ENCODE results near the gene ABCA4. TPM values are rescaled to one million over a fixed set of nuclear protein-coding genes. Genes with fewer than 3 reads are reported as not detected.

ABCA4 gene
- total RNA-seq, 1 experiment from 2014 or later = not detected

DNA sequence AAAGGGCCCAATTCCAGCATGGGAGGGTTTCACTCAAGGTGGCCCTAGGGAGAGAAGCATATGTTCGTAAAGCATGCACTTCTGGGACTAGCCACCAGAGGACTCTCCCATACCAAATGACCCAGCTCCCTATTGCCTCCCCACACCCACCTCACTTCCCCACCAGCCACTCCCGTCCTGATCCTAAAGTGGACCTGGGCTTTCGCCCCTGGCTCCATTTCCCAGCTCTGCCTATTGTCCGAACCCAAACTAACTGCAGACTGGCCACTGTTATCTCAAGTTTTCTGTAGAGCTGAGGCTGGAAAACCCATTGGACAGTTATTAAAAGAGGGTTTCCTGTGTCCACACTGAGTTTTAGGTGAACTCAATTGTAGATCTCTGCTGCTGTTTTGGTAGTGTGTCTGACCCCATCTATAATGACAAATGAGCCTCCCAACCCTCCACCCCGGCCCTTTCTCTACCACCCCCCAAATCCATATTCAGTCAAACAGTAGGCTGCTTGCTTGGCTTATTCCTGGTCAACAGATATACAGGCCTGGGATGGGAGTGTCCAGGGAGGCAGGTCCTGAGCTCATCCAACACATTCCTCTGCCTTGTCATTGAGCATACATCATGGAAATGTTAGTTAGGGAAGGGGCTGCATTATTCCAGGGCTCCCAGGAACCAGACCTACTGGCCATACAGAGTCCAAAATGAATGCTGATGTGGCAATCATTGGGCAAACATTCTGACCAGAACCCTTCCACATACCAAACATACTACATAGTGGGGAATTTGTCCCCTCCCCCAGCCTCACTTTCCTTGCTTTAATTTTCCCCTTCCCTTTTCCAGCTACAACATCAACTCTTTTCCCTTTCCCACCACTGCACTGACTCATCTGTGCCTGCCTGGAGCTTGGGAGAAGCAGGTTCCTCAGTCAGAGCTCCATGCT is 59.2 kb downstream of the ABCA4 start:
- H3K4me3 Mint-ChIP-seq (ENCODE audit: unreplicated experiment) = no peak overlapping the region
- H3K27ac Mint-ChIP-seq (ENCODE audit: low read depth, unreplicated experiment) = no peak overlapping the region
- TF ChIP-seq, protein P1, sequence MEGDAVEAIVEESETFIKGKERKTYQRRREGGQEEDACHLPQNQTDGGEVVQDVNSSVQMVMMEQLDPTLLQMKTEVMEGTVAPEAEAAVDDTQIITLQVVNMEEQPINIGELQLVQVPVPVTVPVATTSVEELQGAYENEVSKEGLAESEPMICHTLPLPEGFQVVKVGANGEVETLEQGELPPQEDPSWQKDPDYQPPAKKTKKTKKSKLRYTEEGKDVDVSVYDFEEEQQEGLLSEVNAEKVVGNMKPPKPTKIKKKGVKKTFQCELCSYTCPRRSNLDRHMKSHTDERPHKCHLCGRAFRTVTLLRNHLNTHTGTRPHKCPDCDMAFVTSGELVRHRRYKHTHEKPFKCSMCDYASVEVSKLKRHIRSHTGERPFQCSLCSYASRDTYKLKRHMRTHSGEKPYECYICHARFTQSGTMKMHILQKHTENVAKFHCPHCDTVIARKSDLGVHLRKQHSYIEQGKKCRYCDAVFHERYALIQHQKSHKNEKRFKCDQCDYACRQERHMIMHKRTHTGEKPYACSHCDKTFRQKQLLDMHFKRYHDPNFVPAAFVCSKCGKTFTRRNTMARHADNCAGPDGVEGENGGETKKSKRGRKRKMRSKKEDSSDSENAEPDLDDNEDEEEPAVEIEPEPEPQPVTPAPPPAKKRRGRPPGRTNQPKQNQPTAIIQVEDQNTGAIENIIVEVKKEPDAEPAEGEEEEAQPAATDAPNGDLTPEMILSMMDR (IDR thresholded peaks at IDR 0.05; ENCODE audit: unreplicated experiment) = peak; percentile 87
- POLR2A ChIA-PET = interaction anchor here (0.6 to 1.8 kb wide), 9 partner anchors 11 to 755 kb away, joined by 3 to 13 read pairs (median 4); partner anchors contain the start of gene ARHGAP29
- no TSS peak for BruUV-seq (replicated peaks)
- no peaks in the 10 kb centered on the region for H3K36me3 Mint-ChIP-seq (ENCODE audit: insufficient read depth, unreplicated experiment)
- peak; percentile 76 for DNase-seq (ENCODE audit: unreplicated experiment)
- no peaks in the 10 kb centered on the region for H3K9me3 Mint-ChIP-seq (ENCODE audit: unreplicated experiment)
- intact Hi-C loops (cut with micrococcal nuclease) = loop anchor here (1.0 to 10.0 kb wide), 6 partner anchors 16 to 402 kb away; partner anchors contain the start of gene ARHGAP29
- H3K4me1 Mint-ChIP-seq (ENCODE audit: insufficient read depth, unreplicated experiment) = peaks cover 5% of the 10 kb centered on the region
- no peaks in the 10 kb centered on the region for H3K27me3 Mint-ChIP-seq (ENCODE audit: insufficient read depth, unreplicated experiment)
- CTCF ChIA-PET = interaction anchor here (0.6 to 9.5 kb wide), 46 partner anchors 9 to 890 kb away, joined by 3 to 391 read pairs (median 4); partner anchors contain the start of gene ARHGAP29

DNA sequence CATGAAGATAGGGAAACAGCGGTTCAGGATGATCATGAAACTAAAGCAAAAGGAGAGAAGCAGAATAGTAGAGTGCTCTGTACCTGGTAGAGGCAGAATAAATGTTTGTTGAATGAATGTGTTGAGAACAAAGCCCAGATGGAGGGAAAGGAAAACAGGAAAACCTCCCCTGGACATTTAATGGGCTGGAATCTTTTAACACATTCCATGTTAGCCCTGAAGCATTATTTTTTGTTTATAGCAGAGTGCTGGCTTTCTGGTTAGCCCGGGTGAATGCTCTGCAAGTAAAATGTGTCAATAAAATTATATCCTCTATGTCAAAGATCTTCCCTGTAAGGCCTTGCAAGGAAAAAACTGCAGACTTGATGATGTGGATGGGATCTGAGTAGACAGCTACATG is 60.2 kb downstream of the ABCA4 start:
- no peaks in the 10 kb centered on the region for H3K27me3 Mint-ChIP-seq (ENCODE audit: insufficient read depth, unreplicated experiment)
- TF ChIP-seq, protein P1 (IDR thresholded peaks at IDR 0.05; ENCODE audit: unreplicated experiment) = no peak

GRCh38 chr1:94058766-94059165 is 62.2 kb downstream of the ABCA4 start:
- H3K27me3 Mint-ChIP-seq (ENCODE audit: insufficient read depth, unreplicated experiment) = no peaks in the 10 kb centered on the region
- ChIA-PET CTCF (interaction anchor here (0.9 to 9.5 kb wide), 7 partner anchors 11 to 405 kb away, joined by 3 to 391 read pairs (median 17); no protein-coding TSS in a partner anchor), POLR2A (interaction anchor here (0.7 to 0.9 kb wide), 2 partner anchors 277 to 1052 kb away, joined by 3 to 5 read pairs; no protein-coding TSS in a partner anchor)
- TF ChIP-seq, protein P1 (IDR thresholded peaks at IDR 0.05; ENCODE audit: unreplicated experiment) = no peak
- H3K9me3 Mint-ChIP-seq (ENCODE audit: unreplicated experiment) = no peaks in the 10 kb centered on the region
- intact Hi-C loops (cut with micrococcal nuclease) = no loop called here
- DNase-seq (ENCODE audit: unreplicated experiment) = no peak
- H3K4me1 Mint-ChIP-seq (ENCODE audit: insufficient read depth, unreplicated experiment) = peaks cover 13% of the 10 kb centered on the region
- no TSS peak for BruUV-seq (replicated peaks)
- H3K27ac Mint-ChIP-seq (ENCODE audit: low read depth, unreplicated experiment) = no peak overlapping the region
- H3K4me3 Mint-ChIP-seq (ENCODE audit: unreplicated experiment) = no peak overlapping the region
- no peaks in the 10 kb centered on the region for H3K36me3 Mint-ChIP-seq (ENCODE audit: insufficient read depth, unreplicated experiment)

More for the DNA sequence above, 60.2 kb downstream of the ABCA4 start:
- Mint-ChIP-seq H3K4me1 (ENCODE audit: insufficient read depth, unreplicated experiment) (peaks cover 5% of the 10 kb centered on the region), H3K36me3 (ENCODE audit: insufficient read depth, unreplicated experiment) (no peaks in the 10 kb centered on the region), H3K4me3 (ENCODE audit: unreplicated experiment) (no peak overlapping the region), H3K9me3 (ENCODE audit: unreplicated experiment) (no peaks in the 10 kb centered on the region), H3K27ac (ENCODE audit: low read depth, unreplicated experiment) (no peak overlapping the region)
- BruUV-seq (replicated peaks) = no TSS peak
- ChIA-PET POLR2A (interaction anchor here (1.5 kb wide), 1 partner anchor 275 kb away, joined by 9 read pairs; no protein-coding TSS in a partner anchor), CTCF (interaction anchor here (0.6 to 9.5 kb wide), 11 partner anchors 13 to 403 kb away, joined by 3 to 391 read pairs (median 7); no protein-coding TSS in a partner anchor)
- DNase-seq (ENCODE audit: unreplicated experiment) = no peak
- intact Hi-C loops (cut with micrococcal nuclease) = loop anchor here (1.0 to 10.0 kb wide), 6 partner anchors 15 to 403 kb away; partner anchors contain the start of gene ARHGAP29

- H3K27me3 Mint-ChIP-seq (ENCODE audit: insufficient read depth, unreplicated experiment) = no peaks in the 10 kb centered on the region
- H3K4me3 Mint-ChIP-seq (ENCODE audit: unreplicated experiment) = no peak overlapping the region
- no peak for DNase-seq (ENCODE audit: unreplicated experiment)
- no peaks in the 10 kb centered on the region for H3K36me3 Mint-ChIP-seq (ENCODE audit: insufficient read depth, unreplicated experiment)
- CTCF ChIA-PET = interaction anchor here (1.1 to 9.5 kb wide), 4 partner anchors 12 to 274 kb away, joined by 5 to 391 read pairs (median 52); no protein-coding TSS in a partner anchor
- no peak overlapping the region for H3K27ac Mint-ChIP-seq (ENCODE audit: low read depth, unreplicated experiment)
- BruUV-seq (replicated peaks) = no TSS peak
- POLR2A ChIA-PET = no interaction called here
- H3K9me3 Mint-ChIP-seq (ENCODE audit: unreplicated experiment) = no peaks in the 10 kb centered on the region
- H3K4me1 Mint-ChIP-seq (ENCODE audit: insufficient read depth, unreplicated experiment) = peaks cover 13% of the 10 kb centered on the region
- intact Hi-C loops (cut with micrococcal nuclease) = no loop called here
- TF ChIP-seq, protein P1 (IDR thresholded peaks at IDR 0.05; ENCODE audit: unreplicated experiment) = no peak
Measured at GRCh38 chr1:94056996-94057395, 64.0 kb downstream of the ABCA4 start.
